ENCODE data around the gene CD300LF.

CD300LF gene

GRCh38 chr17:74712756-74713155, at the start of gene CD300LF:
TSS of gene CD300LF (minus strand) at chr17:74712923. CDS start at chr17:74712866, 57 bp downstream.
- Histone ChIP-seq H3K36me3 (ENCODE audit: control insufficient read depth in 1 of 2, insufficient read depth in 2 of 2, low read length in 2 of 2) (no peaks in the 10 kb centered on the region), H3K27me3 (ENCODE audit: control insufficient read depth in 1 of 2, insufficient read depth in 2 of 2, low read length in 2 of 2) (peaks cover 0 to 10% of the 10 kb centered on the region in 2 donors), H3K4me1 (ENCODE audit: control insufficient read depth in 1 of 2, insufficient read depth in 2 of 2, low read length in 2 of 2) (no peaks in the 10 kb centered on the region), H3K9me3 (ENCODE audit: control insufficient read depth in 1 of 2, low read length in 2 of 2) (no peaks in the 10 kb centered on the region), H3K4me3 (ENCODE audit: low read depth in 1 of 2, low read length in 2 of 2) (peak within 1 kb of the TSS; percentile 5 to 32), H3K27ac (ENCODE audit: low read depth, low read length) (no peak within 1 kb of the TSS), H3K9ac (ENCODE audit: low read depth in 1 of 2, low read length in 2 of 2) (no peak within 1 kb of the TSS)

DNA sequence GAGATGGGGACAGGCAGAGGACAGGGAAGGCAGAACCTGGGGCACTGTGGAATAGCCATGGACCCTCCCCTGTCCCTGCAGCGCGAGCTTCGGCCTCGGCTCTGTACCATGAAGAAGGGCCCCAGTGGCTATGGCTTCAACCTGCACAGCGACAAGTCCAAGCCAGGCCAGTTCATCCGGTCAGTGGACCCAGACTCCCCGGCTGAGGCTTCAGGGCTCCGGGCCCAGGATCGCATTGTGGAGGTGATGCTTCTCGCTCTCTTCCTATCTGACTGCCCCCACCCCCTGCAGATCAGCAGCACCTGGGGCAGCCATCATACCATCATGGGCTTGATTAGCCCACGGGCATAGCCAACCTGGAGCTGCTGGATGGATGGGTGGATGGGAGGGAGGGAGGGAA, 49.2 kb upstream of the CD300LF start:
- no peak overlapping the region for H3K9ac ChIP-seq (ENCODE audit: low read depth in 1 of 2, low read length in 2 of 2)
- no peaks in the 10 kb centered on the region for H3K27me3 ChIP-seq (ENCODE audit: control insufficient read depth in 1 of 2, insufficient read depth in 2 of 2, low read length in 2 of 2)
- H3K9me3 ChIP-seq (ENCODE audit: control insufficient read depth in 1 of 2, low read length in 2 of 2): no peaks in the 10 kb centered on the region
- H3K27ac ChIP-seq (ENCODE audit: low read depth, low read length): no peak overlapping the region
- H3K4me3 ChIP-seq (ENCODE audit: low read depth in 1 of 2, low read length in 2 of 2): no peak overlapping the region
- H3K36me3 ChIP-seq (ENCODE audit: control insufficient read depth in 1 of 2, insufficient read depth in 2 of 2, low read length in 2 of 2): peaks cover 11 to 20% of the 10 kb centered on the region in 2 donors
- peaks cover 77 to 80% of the 10 kb centered on the region in 2 donors for H3K4me1 ChIP-seq (ENCODE audit: control insufficient read depth in 1 of 2, insufficient read depth in 2 of 2, low read length in 2 of 2)

DNA sequence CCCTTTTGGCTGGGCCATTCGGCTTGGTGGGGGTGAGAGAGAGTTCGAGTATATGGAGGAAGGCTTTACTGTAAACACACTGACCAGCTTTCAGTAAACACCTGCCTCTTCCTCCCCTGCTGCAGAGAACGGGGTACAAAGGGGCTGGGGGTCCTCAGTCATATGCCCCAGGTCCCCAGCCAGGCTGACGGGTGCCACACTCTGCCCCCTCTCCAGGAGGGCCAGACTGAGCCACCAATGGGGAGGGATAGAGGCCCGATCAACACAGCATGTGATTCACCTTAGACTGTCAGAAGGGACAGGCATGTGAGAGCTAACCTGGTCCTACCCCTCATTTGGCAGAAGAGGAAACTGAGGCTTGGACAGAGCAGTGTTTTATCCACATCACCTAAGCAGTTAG, 48.7 kb upstream of the CD300LF start:
- Histone ChIP-seq H3K9me3 (ENCODE audit: control insufficient read depth in 1 of 2, low read length in 2 of 2) (no peaks in the 10 kb centered on the region), H3K36me3 (ENCODE audit: control insufficient read depth in 1 of 2, insufficient read depth in 2 of 2, low read length in 2 of 2) (peaks cover 11 to 16% of the 10 kb centered on the region in 2 donors), H3K27me3 (ENCODE audit: control insufficient read depth in 1 of 2, insufficient read depth in 2 of 2, low read length in 2 of 2) (no peaks in the 10 kb centered on the region), H3K4me1 (ENCODE audit: control insufficient read depth in 1 of 2, insufficient read depth in 2 of 2, low read length in 2 of 2) (peaks cover 82 to 83% of the 10 kb centered on the region in 2 donors), H3K4me3 (ENCODE audit: low read depth in 1 of 2, low read length in 2 of 2) (no peak overlapping the region), H3K9ac (ENCODE audit: low read depth in 1 of 2, low read length in 2 of 2) (peak overlapping the region in 1 of 2 donors; percentile 2), H3K27ac (ENCODE audit: low read depth, low read length) (peak overlapping the region; percentile 10)

GRCh38 chr17:74760404-74761105, 47.8 kb upstream of the CD300LF start:
- peak overlapping the region in 1 of 2 donors; percentile 53 for H3K4me3 ChIP-seq (ENCODE audit: low read depth in 1 of 2, low read length in 2 of 2)
- H3K36me3 ChIP-seq (ENCODE audit: control insufficient read depth in 1 of 2, insufficient read depth in 2 of 2, low read length in 2 of 2): peaks cover 7 to 18% of the 10 kb centered on the region in 2 donors
- peak overlapping the region; percentile 5 for H3K27ac ChIP-seq (ENCODE audit: low read depth, low read length)
- peak overlapping the region; percentile 44 to 57 for H3K9ac ChIP-seq (ENCODE audit: low read depth in 1 of 2, low read length in 2 of 2)
- no peaks in the 10 kb centered on the region for H3K9me3 ChIP-seq (ENCODE audit: control insufficient read depth in 1 of 2, low read length in 2 of 2)
- H3K27me3 ChIP-seq (ENCODE audit: control insufficient read depth in 1 of 2, insufficient read depth in 2 of 2, low read length in 2 of 2): no peaks in the 10 kb centered on the region
- peaks cover 85 to 89% of the 10 kb centered on the region in 2 donors for H3K4me1 ChIP-seq (ENCODE audit: control insufficient read depth in 1 of 2, insufficient read depth in 2 of 2, low read length in 2 of 2)

DNA sequence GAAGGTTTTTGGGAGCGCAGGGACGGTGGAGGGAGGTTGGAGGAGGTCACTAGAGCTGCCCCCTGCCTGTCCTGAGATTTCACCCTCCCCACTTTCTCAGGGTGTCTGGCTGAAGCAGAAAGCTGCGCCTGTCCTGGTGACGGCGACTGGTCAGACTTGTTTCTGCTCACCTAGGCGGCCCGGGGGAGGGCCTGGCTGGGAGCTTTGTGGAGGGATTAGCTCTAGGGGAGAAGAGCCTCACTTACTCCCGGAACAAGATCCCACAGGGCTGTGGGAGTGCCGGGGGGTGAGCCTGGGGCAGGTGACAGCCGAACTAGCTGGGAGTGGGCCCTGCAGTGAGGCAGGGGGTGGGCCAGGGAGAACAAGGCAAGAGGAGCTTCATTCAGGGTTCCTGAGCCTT, 47.2 kb upstream of the CD300LF start:
- no peak overlapping the region for H3K27ac ChIP-seq (ENCODE audit: low read depth, low read length)
- no peaks in the 10 kb centered on the region for H3K27me3 ChIP-seq (ENCODE audit: control insufficient read depth in 1 of 2, insufficient read depth in 2 of 2, low read length in 2 of 2)
- H3K4me3 ChIP-seq (ENCODE audit: low read depth in 1 of 2, low read length in 2 of 2): peak overlapping the region; percentile 53 to 58
- H3K36me3 ChIP-seq (ENCODE audit: control insufficient read depth in 1 of 2, insufficient read depth in 2 of 2, low read length in 2 of 2): peaks cover 7 to 24% of the 10 kb centered on the region in 2 donors
- no peaks in the 10 kb centered on the region for H3K9me3 ChIP-seq (ENCODE audit: control insufficient read depth in 1 of 2, low read length in 2 of 2)
- H3K4me1 ChIP-seq (ENCODE audit: control insufficient read depth in 1 of 2, insufficient read depth in 2 of 2, low read length in 2 of 2): peaks cover 91 to 95% of the 10 kb centered on the region in 2 donors
- H3K9ac ChIP-seq (ENCODE audit: low read depth in 1 of 2, low read length in 2 of 2): peak overlapping the region; percentile 44 to 57

DNA sequence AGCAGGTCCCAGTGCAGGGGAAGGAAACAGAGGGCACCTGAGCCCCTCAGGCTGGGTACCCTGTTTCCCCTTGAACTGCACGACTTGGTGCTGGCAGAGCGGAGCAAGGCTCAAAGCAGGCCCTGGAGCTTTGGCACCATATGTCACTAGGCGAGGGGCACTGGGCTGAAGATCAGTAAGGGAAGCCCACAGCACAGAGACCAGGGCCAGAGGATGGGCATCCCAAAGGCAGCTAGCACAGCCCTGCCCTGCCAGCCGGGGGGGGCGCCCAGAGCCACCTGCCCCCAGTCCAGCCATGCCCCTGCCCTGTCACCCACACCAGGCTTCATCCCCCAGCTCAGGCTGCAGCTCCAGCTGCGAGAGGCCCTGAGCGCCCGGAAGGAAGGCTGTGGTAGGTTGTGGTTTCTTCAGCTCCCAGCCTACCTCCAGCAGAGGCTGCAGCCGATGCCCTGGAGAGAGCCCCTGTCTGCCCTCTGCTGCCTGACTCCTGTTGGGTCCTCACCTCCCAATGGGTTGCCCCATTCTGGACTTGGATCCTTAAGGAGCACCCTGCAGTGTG, 46.6 kb upstream of the CD300LF start:
- H3K9me3 ChIP-seq (ENCODE audit: control insufficient read depth in 1 of 2, low read length in 2 of 2): no peaks in the 10 kb centered on the region
- H3K4me1 ChIP-seq (ENCODE audit: control insufficient read depth in 1 of 2, insufficient read depth in 2 of 2, low read length in 2 of 2): peaks cover 90 to 95% of the 10 kb centered on the region in 2 donors
- H3K27ac ChIP-seq (ENCODE audit: low read depth, low read length): no peak overlapping the region
- peaks cover 9 to 20% of the 10 kb centered on the region in 2 donors for H3K36me3 ChIP-seq (ENCODE audit: control insufficient read depth in 1 of 2, insufficient read depth in 2 of 2, low read length in 2 of 2)
- no peaks in the 10 kb centered on the region for H3K27me3 ChIP-seq (ENCODE audit: control insufficient read depth in 1 of 2, insufficient read depth in 2 of 2, low read length in 2 of 2)
- H3K4me3 ChIP-seq (ENCODE audit: low read depth in 1 of 2, low read length in 2 of 2): peak overlapping the region; percentile 53 to 58
- peak overlapping the region; percentile 57 to 65 for H3K9ac ChIP-seq (ENCODE audit: low read depth in 1 of 2, low read length in 2 of 2)

DNA sequence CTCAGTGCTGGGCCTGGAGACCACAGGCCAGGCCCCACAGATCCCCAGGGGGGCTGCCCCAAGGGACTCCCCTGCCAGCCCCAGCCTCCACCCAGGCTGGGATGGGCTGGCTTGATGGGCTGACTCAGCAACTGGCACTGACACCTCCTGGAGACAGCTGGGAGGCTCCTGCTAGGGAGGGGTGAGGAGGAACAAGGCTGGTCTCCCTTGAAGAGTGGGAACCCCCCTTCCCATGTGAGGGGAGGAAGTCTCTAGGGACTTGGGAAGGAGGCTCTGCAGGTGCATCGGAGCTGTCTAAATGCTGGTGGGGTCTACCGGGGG, 46.1 kb upstream of the CD300LF start:
- Histone ChIP-seq H3K4me3 (ENCODE audit: low read depth in 1 of 2, low read length in 2 of 2) (peak overlapping the region; percentile 53 to 58), H3K27me3 (ENCODE audit: control insufficient read depth in 1 of 2, insufficient read depth in 2 of 2, low read length in 2 of 2) (no peaks in the 10 kb centered on the region), H3K9me3 (ENCODE audit: control insufficient read depth in 1 of 2, low read length in 2 of 2) (no peaks in the 10 kb centered on the region), H3K36me3 (ENCODE audit: control insufficient read depth in 1 of 2, insufficient read depth in 2 of 2, low read length in 2 of 2) (peaks cover 9 to 18% of the 10 kb centered on the region in 2 donors), H3K27ac (ENCODE audit: low read depth, low read length) (no peak overlapping the region), H3K4me1 (ENCODE audit: control insufficient read depth in 1 of 2, insufficient read depth in 2 of 2, low read length in 2 of 2) (peaks cover 87 to 92% of the 10 kb centered on the region in 2 donors), H3K9ac (ENCODE audit: low read depth in 1 of 2, low read length in 2 of 2) (peak overlapping the region; percentile 57 to 65)

- peaks cover 88 to 91% of the 10 kb centered on the region in 2 donors for H3K4me1 ChIP-seq (ENCODE audit: control insufficient read depth in 1 of 2, insufficient read depth in 2 of 2, low read length in 2 of 2)
- H3K9ac ChIP-seq (ENCODE audit: low read depth in 1 of 2, low read length in 2 of 2): peak overlapping the region in 1 of 2 donors; percentile 65
- no peaks in the 10 kb centered on the region for H3K9me3 ChIP-seq (ENCODE audit: control insufficient read depth in 1 of 2, low read length in 2 of 2)
- H3K27ac ChIP-seq (ENCODE audit: low read depth, low read length): peak overlapping the region; percentile 52
- H3K4me3 ChIP-seq (ENCODE audit: low read depth in 1 of 2, low read length in 2 of 2): peak overlapping the region; percentile 38 to 58
- H3K27me3 ChIP-seq (ENCODE audit: control insufficient read depth in 1 of 2, insufficient read depth in 2 of 2, low read length in 2 of 2): no peaks in the 10 kb centered on the region
- H3K36me3 ChIP-seq (ENCODE audit: control insufficient read depth in 1 of 2, insufficient read depth in 2 of 2, low read length in 2 of 2): peaks cover 9 to 16% of the 10 kb centered on the region in 2 donors
Observed at GRCh38 chr17:74757931-74758847, 45.5 kb upstream of the CD300LF start.

DNA sequence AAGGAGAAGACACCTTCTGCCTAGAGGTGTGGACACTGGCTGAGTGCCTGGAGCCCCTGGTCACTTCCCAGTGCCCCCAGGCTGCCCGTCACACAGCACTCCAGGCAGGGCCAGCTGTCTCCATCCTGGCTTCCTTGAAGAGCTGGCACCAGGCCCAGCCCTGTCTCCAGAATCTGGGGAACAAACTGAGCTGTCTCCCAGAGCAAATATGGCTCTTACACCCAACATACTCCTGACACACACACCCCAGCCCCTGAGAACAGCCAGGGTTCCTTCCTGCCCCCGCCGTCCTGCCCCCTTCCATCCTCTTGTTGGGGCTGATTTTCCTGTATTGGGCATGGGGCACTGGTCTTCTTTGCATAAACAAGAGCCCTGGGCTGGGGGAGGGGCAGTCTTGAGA, 44.8 kb upstream of the CD300LF start:
- peaks cover 9 to 16% of the 10 kb centered on the region in 2 donors for H3K36me3 ChIP-seq (ENCODE audit: control insufficient read depth in 1 of 2, insufficient read depth in 2 of 2, low read length in 2 of 2)
- H3K9ac ChIP-seq (ENCODE audit: low read depth in 1 of 2, low read length in 2 of 2): peak overlapping the region; percentile 22 to 65
- H3K9me3 ChIP-seq (ENCODE audit: control insufficient read depth in 1 of 2, low read length in 2 of 2): no peaks in the 10 kb centered on the region
- H3K4me1 ChIP-seq (ENCODE audit: control insufficient read depth in 1 of 2, insufficient read depth in 2 of 2, low read length in 2 of 2): peaks cover 88 to 91% of the 10 kb centered on the region in 2 donors
- peak overlapping the region; percentile 38 to 58 for H3K4me3 ChIP-seq (ENCODE audit: low read depth in 1 of 2, low read length in 2 of 2)
- no peaks in the 10 kb centered on the region for H3K27me3 ChIP-seq (ENCODE audit: control insufficient read depth in 1 of 2, insufficient read depth in 2 of 2, low read length in 2 of 2)
- H3K27ac ChIP-seq (ENCODE audit: low read depth, low read length): peak overlapping the region; percentile 52

- no peak overlapping the region for H3K27ac ChIP-seq (ENCODE audit: low read depth, low read length)
- peak overlapping the region; percentile 38 to 58 for H3K4me3 ChIP-seq (ENCODE audit: low read depth in 1 of 2, low read length in 2 of 2)
- H3K9ac ChIP-seq (ENCODE audit: low read depth in 1 of 2, low read length in 2 of 2): peak overlapping the region; percentile 22 to 65
- no peaks in the 10 kb centered on the region for H3K9me3 ChIP-seq (ENCODE audit: control insufficient read depth in 1 of 2, low read length in 2 of 2)
- peaks cover 7 to 15% of the 10 kb centered on the region in 2 donors for H3K36me3 ChIP-seq (ENCODE audit: control insufficient read depth in 1 of 2, insufficient read depth in 2 of 2, low read length in 2 of 2)
- no peaks in the 10 kb centered on the region for H3K27me3 ChIP-seq (ENCODE audit: control insufficient read depth in 1 of 2, insufficient read depth in 2 of 2, low read length in 2 of 2)
- peaks cover 89 to 92% of the 10 kb centered on the region in 2 donors for H3K4me1 ChIP-seq (ENCODE audit: control insufficient read depth in 1 of 2, insufficient read depth in 2 of 2, low read length in 2 of 2)
Observed at GRCh38 chr17:74756891-74757290, 44.2 kb upstream of the CD300LF start.
